ENCODE results near the gene ITPK1.

- no peak for TF ChIP-seq POLR2A (IDR thresholded peaks at IDR 0.05)
- TF ChIP-seq, protein P1, sequence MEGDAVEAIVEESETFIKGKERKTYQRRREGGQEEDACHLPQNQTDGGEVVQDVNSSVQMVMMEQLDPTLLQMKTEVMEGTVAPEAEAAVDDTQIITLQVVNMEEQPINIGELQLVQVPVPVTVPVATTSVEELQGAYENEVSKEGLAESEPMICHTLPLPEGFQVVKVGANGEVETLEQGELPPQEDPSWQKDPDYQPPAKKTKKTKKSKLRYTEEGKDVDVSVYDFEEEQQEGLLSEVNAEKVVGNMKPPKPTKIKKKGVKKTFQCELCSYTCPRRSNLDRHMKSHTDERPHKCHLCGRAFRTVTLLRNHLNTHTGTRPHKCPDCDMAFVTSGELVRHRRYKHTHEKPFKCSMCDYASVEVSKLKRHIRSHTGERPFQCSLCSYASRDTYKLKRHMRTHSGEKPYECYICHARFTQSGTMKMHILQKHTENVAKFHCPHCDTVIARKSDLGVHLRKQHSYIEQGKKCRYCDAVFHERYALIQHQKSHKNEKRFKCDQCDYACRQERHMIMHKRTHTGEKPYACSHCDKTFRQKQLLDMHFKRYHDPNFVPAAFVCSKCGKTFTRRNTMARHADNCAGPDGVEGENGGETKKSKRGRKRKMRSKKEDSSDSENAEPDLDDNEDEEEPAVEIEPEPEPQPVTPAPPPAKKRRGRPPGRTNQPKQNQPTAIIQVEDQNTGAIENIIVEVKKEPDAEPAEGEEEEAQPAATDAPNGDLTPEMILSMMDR (IDR thresholded peaks at IDR 0.05) = no peak
- TF ChIP-seq EP300 (IDR thresholded peaks at IDR 0.05; ENCODE audit: low read depth) = no peak
- TF ChIP-seq POLR2AphosphoS5 (IDR thresholded peaks at IDR 0.05) = no peak
Observed at GRCh38 chr14:93099643-93100042, 16.1 kb downstream of the ITPK1 start.

Data from transverse colon (tissue), 4 donors.